AG08395 (cell line): ENCODE results near the gene SEZ6.
A peak's percentile ranks its signal among the peaks of the same experiment; 100 is the strongest.

ENCODE experiments used
- DNase-seq: peaks from one replicate; pipeline ENCODE4 v3.0.0; 2012; ENCODE audit warnings: mixed read lengths, low spot score

SEZ6 gene

DNA sequence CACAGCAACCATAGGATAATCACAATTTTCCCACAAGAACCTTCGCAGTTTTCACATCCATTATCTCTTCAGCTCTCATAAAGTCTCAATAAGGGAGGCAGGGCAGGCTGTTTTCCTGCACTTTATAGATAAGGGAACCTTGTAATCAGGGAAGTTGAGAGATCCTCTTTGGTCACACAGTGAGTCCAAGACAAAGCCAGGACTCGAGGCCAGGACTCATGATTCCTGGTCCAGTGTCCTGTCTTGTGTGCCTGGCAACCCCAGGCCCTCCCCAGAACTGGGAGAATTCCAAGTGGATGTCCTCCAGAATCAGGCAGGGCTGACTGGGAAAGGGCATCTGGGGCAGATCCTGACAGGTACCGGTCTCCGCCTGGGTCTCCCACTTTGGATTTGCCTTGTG, 31.4 kb downstream of the SEZ6 start:
- no peak for DNase-seq

DNA sequence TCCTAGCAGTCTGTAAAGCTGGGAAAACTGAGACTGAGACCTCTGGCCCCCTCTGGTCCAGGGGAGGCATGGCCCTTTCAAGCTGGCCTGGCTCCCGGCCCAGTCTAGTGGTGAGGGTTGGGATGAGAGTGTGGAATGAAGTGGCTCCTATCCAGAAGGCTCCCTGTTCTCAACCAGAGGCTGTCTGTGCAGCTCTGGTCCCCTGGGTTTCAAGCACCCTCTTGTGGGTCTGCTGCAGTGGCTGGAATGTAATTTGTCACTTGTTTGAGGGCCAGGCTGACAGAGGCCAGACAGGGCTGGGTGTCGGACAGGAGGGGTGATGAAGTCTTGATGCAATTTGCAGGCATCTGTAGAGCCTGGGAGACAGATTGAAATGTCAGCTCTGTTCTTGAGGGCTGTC, 32.4 kb downstream of the SEZ6 start:
- peak; percentile 81 for DNase-seq

DNA sequence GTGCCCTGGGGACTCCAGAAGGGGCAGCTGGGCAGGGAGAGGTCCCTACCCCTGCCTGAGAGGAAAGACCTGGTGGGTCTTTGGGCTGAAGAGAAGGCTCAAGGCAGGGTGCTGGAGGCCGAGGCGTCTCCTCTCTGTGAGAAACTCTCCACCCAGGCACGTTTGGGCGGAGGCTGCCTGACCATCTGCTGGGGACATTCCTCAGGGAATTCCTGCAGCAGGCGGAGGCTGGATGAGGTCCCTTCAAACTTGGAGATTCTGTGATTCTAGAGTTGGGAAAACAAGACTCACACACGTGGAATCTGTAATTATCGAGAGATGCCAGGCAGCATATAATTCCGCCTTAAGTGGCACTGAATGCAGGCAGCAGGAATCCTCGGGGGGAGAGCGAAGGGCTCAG, 33.4 kb downstream of the SEZ6 start:
- peak; percentile 45 for DNase-seq

GRCh38 chr17:28970879-28971278, 35.0 kb downstream of the SEZ6 start:
- no peak for DNase-seq

GRCh38 chr17:28969706-28970393, 36.0 kb downstream of the SEZ6 start:
- DNase-seq: no peak

GRCh38 chr17:28968914-28969295, 36.9 kb downstream of the SEZ6 start:
- no peak for DNase-seq

- DNase-seq: no peak
These were observed 37.5 kb downstream of the SEZ6 start for GRCh38 chr17:28968231-28968913.

DNA sequence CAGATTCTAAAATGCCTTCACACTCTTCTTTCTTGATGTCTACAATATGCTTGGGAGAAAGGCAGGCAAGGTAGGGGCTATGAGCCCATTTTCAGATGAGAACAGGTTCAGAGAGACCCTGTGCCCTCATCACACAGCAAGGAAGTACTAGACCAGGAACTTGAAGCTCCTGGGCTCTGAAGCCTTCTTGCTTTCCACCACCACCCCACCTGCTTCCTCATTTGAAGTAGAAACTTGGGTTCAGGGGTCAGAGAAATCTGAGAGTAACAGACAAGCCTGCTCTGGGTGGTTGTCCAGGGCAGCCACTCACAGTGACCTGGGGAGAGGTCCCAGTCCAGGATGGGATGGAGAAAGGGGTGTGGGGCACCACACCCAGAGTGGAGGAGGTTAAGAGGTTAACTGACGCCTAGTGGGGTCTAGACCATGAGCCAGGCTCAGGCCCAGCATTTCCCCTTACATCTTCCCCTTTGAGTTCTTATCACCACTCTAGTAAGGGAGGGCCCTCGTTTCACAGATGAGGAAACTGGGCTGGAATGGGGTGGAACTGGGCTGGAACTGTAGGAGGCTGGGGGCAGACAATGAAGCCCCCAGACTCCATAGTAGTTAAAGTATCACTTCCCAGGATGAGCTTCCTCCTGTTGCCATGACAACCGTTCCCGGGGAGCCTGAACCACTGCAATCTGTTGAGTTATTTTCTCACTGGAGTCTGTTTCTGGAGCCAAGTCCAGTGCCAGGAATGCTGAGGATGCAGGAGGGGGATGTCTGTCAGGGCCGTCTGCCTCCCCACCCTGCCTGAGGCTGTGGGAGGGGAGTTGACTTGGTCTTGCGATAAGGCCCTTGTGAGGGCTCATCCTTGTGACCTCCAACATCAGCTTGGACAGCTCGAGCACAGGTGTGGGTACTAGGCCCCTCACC, 38.4 kb downstream of the SEZ6 start:
- no peak for DNase-seq

- DNase-seq: no peak
These were observed 42.0 kb downstream of the SEZ6 start for GRCh38 chr17:28963841-28964240.

DNA sequence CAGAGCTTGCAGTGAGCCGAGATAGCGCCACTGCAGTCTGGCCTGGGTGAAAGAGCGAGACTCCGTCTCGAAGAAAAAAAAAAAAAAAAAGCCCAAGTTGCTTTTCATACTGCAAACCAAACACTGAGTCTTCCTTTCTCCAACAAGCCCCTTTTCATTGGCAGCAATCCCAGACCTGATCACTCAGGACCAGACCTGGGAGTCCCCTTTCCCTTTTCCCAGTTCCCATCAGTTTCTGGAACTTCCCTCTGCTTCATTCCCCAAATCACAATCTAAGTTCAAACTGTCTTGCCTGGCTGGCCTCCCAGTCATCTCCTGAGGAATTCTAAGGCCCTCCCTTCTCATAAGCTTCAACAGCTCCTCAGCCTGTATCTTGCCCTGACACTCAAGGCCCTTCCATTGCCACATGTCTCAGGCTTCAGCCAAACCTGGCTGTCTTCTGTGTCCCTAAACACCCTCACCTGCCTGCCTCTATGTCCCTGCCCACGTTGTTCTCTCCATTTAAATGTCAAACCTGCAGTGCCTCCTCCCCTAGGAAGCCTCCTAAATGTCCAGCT, 42.7 kb downstream of the SEZ6 start:
- no peak for DNase-seq

DNA sequence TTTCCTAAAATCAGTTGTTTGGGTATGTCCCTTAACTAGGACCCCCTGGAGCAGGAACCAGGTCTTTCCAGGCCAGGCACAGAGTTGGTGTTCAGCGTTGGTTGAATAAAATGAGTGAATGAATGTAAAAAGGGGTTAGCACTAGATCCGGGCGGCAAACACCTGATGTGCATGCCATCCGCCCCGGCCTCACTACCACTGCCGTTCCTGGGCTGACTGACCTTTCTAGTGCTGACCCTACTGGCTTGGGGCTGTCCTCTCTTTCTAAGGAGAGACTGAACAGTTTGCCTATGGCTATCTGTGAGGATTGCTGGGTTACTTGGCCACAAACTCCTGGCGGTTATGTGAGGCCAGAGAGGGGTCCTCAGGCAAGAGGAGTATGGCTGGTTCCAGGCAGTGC, 44.4 kb downstream of the SEZ6 start:
- DNase-seq: no peak

- no peak for DNase-seq
These were observed 45.4 kb downstream of the SEZ6 start for GRCh38 chr17:28960256-28961061.

DNA sequence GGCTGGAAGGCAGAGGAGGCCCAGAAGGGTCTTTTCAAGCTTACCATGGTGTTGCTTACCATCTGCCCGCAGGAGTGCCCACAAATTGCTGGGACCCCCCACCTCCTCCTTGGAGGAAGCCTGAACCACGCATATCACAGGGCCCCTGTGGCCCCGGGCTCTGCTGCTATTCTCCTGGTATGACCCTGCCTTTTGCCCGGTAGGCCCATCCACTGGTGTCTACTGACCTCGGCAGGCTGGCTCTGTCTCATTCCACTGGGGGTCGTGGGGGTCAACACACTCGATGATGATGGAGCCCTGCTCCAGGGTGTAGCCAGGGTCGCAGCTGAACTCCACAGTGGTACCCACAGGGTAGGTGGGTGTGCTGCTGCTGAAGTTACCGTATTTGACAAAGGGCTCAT, 46.4 kb downstream of the SEZ6 start:
- no peak for DNase-seq

DNA sequence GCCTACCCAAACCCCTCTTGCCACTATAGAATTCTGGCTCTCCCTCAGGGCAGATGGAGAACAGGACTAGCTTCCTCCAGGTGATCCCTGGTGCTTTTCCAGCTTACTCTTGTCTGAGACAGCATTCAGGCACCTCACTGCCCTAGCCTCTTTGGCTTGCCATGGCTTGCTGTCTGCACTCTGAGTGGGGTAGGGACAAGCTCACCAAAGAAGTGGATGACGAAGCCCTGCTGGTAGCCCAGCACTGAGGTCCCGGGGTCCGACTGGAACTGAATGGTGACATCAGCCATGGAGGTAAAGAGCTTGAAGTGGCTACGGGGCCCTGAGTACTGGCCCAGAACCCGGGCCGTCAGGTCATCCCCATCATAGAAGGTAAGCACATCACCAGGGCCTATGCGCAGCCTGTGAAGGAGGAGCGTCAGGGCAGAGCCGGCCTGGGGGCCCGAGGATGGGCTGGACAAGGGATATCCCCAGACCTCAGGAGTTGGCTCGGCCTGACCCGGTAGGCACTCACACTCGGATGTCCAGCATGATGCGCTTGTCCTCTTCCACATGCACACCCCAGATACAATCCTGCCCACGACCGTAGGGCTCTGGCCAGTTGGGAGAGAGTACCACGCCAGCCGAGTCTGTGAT, 46.9 kb downstream of the SEZ6 start:
- DNase-seq: no peak

GRCh38 chr17:28957992-28958355, 47.9 kb downstream of the SEZ6 start:
- DNase-seq: no peak

DNA sequence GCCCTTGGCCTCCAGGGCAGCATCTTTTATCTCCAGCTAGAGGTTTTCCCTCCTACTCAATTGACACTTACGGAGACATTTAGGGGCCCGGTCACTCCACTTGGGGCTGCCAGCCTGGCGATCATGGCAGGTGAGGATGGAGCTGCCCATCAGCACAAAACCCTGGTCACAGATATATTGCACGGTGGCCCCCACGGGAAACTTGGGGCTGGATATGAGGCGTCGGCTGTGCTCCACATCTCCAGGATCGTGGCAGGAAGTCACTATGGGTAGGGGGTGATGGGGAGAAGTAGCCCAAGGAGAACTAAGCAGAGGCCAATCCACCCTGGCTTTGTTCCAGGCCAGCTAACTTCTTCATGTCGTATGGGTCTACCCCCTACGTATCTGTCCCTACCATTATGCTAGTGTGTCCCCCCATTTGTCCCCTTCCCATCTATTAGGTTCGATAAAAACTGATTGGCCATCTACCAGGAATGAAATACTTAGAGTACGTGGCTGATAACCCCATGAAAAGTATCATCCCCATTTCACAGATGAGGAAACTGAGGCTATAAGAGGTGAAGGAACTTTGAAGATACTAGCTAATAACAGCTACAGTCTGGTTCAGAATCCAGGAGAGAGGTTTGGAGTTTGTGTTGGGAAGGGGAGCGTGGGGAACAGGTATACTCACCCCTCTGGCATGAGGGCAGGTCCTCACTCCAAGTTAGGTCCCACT, 48.4 kb downstream of the SEZ6 start:
- no peak for DNase-seq

DNA sequence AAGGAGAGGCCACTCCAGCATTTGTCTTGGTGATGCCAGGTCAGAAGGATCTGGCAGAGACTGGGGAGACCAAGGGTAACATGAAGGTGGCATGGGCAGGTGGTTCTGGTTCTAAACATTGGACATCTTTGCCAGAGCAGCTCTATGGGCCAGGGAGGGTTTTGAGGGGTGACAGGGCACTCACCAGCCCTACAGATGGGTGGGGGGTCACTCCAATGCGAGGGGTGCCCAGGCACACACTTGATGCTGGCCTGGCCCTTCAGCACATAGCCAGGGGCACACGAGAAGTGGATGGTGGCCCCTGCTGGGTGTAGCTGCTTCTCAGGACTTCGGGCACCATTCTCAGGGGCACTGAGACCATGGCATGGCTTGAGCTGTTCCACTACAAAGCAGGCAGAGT, 49.0 kb downstream of the SEZ6 start:
- no peak for DNase-seq

- no peak for DNase-seq
These were observed 49.7 kb downstream of the SEZ6 start for GRCh38 chr17:28956112-28956511.

DNA sequence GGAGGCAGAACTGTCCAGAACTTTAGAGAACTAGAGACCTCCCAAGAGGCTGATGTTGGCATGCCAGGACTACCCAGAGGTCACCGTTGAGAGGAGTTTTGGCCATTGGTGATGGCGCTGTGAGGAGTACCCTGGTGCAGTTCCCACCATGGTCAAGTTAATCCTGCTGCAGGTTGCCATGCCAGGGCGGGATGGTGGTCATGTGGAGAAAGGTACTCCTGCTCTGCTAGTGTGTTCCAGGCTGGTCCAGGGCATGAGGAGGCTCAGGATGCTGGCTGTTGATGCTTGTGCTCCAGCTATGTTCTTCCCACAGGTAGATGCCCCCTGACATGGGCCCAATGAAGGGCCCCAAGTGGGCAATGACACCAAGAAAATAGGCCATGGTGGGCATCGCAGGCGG, 50.4 kb downstream of the SEZ6 start:
- no peak for DNase-seq

- DNase-seq: no peak
These were observed 50.9 kb downstream of the SEZ6 start for GRCh38 chr17:28954886-28955285.
